GM18499 (cell line): ENCODE measurements around the gene KLF12.

Experiments
- ATAC-seq: cut with Tn5 transposase; IDR thresholded peaks from one replicate; pipeline ENCODE4 v1.9.1; 2021; ENCODE audit warnings: moderate number of reproducible peaks; ENCODE audit not compliant: insufficient read depth, unreplicated experiment

Gene KLF12

GRCh38 chr13:74136084-74136658 lies 2.0 kb upstream of the KLF12 start:
- ATAC-seq, result no peak

GRCh38 chr13:74135326-74136083 lies 1.3 kb upstream of the KLF12 start:
- peak; percentile 26 for ATAC-seq

- peak; percentile 5 for ATAC-seq
These were observed 647 bp upstream of the KLF12 start for GRCh38 chr13:74134777-74135325.

GRCh38 chr13:74133657-74134201 lies 475 bp downstream of the KLF12 start:
- peak; percentile 41 for ATAC-seq

- ATAC-seq, result no peak
These were observed 1.2 kb downstream of the KLF12 start for GRCh38 chr13:74132776-74133656.

GRCh38 chr13:74132152-74132775 lies 1.9 kb downstream of the KLF12 start:
- ATAC-seq, result no peak

GRCh38 chr13:74131227-74131626 lies 3.0 kb downstream of the KLF12 start:
- ATAC-seq, result no peak

- ATAC-seq, result no peak
These were observed 4.6 kb downstream of the KLF12 start for GRCh38 chr13:74129500-74130191.

GRCh38 chr13:74128156-74128767 lies 5.9 kb downstream of the KLF12 start:
- no peak for ATAC-seq

- no peak for ATAC-seq
These were observed 15.9 kb downstream of the KLF12 start for GRCh38 chr13:74118328-74118727.

GRCh38 chr13:74117207-74117705 lies 16.9 kb downstream of the KLF12 start:
- no peak for ATAC-seq

- ATAC-seq, result no peak
These were observed 19.1 kb downstream of the KLF12 start for GRCh38 chr13:74115133-74115532.

GRCh38 chr13:74114641-74115040 lies 19.6 kb downstream of the KLF12 start:
- ATAC-seq, result no peak

- ATAC-seq, result no peak
These were observed 20.0 kb downstream of the KLF12 start for GRCh38 chr13:74114202-74114601.

- no peak for ATAC-seq
These were observed 22.0 kb downstream of the KLF12 start for GRCh38 chr13:74111901-74112824.

GRCh38 chr13:74111399-74111798 lies 22.8 kb downstream of the KLF12 start:
- ATAC-seq, result no peak

- ATAC-seq, result no peak
These were observed 24.2 kb downstream of the KLF12 start for GRCh38 chr13:74110053-74110452.

GRCh38 chr13:74107598-74107997 lies 26.6 kb downstream of the KLF12 start:
- no peak for ATAC-seq
